GM21390 (cell line): ENCODE results near the gene CPVL.
"Not testable (repeated sequence)": the region's sequence is repeated elsewhere in the genome, so short reads cannot be mapped to it uniquely, and the experiment has no call there.

Source experiments
- ATAC-seq: cut with Tn5 transposase; IDR thresholded peaks from one replicate; pipeline ENCODE4 v1.9.1; 2021; ENCODE audit not compliant: unreplicated experiment

CPVL gene

GRCh38 chr7:29093091-29093490, 53.2 kb downstream of the CPVL start:
- not testable (repeated sequence) for ATAC-seq

GRCh38 chr7:29091715-29092114, 54.6 kb downstream of the CPVL start:
- peak; percentile 90 for ATAC-seq

DNA sequence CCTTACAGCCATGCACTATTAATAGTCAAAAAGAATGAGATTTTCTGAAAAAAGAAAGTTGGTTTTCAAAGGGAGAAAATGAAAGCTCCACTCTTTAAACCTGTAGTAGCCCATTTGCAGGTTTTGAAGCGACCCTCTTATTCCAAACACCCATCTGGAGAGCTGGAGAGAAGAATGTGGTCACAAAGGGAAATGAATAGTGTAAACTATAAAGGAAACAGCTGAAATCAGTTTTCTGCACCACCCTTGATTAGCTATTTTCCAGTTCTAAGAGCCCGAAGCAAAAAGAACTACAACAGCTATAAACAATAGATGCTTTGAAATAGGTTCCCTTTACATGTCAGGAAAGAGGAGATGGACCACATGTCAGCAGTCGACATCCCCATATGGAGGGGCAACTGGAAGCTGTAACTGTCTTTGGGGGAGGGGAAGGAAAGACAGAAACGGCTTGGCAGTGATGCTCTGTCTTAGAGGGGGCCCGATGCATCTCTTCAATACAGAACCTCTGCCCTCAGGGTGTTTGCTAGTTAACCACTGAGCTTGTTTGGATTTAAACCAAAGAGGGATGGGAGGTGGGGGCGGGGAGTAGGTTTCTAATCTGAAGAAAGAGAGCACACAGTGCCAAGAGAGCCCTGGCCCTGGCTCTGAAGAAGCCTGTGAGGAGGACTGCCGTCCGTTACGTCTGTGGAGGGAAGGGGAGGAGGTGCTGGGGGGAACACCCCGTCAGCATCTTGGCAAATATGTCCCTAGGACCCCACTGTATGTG, 55.3 kb downstream of the CPVL start:
- ATAC-seq, result peak; percentile 22

DNA sequence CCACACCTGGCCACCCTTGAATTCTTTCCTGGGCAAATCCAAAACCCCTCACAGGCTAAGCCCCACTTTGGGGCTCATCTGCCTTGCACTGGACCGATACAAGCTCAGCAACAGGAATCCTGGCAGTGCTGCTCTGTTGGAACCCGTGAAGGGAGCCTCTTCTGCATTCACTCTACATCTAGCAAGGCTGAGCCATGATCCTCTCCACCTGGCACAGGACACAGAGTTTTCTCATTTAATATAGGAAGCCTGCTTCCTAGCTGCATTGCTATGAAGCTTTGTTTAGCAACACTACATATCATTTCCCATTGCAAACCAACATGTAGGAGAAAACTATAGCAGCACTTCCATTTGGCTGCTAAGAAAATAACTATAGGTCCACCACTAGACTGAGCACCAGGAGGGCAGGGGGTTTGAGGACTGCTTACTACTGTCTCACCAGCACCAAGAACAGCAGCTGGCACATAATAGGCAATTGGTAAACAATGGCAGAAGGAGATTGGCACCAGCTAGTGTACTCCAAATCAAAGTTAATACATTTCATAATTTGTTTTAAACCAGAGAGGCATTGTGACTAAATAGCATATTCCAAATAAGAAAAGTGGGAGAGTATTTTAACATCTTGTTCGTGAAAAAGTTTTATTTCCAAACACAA, 56.1 kb downstream of the CPVL start:
- ATAC-seq, result no peak

DNA sequence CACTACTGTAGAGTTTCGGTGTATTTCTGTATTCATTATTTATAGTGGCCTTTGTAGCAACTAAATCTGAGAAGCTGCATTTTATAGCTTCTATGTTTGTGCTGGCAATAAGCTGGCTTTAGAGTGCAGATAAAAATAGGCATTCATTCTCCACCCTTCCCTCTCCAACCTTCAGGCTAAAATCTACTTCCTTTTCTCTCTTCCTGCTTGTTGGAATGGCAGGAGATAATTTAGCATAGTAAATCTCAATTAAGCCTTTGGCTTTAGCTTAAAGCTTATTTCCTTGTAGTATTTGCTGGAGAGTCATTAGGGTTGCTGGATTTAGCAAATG, 58.5 kb downstream of the CPVL start:
- ATAC-seq, result no peak

DNA sequence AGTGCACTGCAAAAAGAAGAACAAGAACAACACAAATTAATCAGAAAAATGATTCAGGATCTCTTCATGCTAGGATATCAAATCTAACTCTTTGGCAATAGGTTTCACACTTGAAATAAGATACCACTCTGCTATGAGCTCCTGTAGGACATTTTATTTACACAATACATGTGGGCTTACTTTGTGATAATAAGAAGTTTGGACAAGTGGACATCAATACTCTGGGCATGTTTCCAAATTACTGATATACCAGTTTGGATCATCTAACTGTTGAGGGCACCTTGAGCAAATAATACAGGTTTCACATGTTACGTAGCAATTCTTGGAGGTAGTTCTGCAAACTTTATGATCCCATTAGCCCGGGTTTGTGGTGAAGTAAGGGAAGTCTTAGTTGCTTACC, 59.8 kb downstream of the CPVL start:
- no peak for ATAC-seq

- ATAC-seq, result peak; percentile 78
Measured at GRCh38 chr7:29084832-29085231, 61.5 kb downstream of the CPVL start.

GRCh38 chr7:29080803-29081202, 65.5 kb downstream of the CPVL start:
- no peak for ATAC-seq

GRCh38 chr7:29078311-29079260, 67.8 kb downstream of the CPVL start:
- no peak for ATAC-seq

DNA sequence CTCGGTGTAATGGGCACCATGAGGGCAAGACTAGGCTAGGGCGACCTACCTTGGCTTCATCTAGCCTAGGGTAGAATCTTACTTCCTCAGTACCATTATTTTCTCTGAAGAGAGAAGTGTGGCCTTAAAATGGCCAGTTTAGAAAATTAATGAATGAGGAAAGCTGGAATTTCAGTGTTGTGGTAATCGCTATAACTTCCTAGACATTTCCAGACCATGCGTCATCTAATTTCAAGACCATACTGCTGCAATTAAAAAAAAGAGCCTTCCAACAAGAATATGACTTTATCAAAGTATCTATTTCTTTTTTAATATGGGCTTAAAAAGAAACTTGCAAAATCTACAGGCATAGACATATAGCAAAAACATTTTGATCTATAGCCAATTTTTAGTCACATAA, 68.5 kb downstream of the CPVL start:
- no peak for ATAC-seq

DNA sequence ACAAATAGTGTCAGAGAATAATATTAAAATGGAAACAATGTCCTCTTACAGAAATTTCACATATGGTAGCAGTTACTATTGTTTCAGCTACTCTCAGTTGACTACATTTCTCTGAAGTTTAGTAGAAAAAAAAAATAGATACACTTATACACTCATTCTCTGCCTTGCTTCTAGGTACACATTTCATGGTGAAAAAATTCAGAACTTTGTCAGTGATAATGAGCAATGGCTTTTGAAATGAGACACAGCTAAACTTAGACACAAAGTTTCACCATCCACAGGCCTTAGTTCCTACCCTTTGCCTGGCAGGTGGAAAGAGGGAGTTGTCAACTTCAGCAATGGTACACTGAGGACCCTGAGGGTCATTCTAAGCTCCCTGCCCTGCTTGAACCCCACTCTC, 69.2 kb downstream of the CPVL start:
- no peak for ATAC-seq

DNA sequence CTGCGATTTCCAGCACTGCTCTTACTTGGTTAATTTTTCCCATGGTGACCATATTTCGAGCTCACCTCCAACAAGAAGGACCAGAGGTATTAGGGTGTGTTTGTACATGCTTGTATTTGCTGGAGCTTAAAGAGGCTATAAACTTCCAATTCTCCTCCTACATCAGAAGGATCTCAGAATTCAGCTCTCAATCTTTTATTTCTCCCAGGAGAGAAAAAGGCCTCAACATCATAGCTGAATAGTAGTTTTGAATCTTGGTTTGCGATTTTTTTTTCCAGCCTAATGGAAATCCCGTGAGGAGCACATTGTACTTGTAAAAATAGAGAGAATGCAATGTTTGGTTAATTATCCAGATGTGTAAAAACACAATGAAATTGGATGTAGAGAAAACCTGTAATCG, 69.7 kb downstream of the CPVL start:
- ATAC-seq, result no peak

- ATAC-seq, result no peak
Measured at GRCh38 chr7:29075606-29076005, 70.7 kb downstream of the CPVL start.

- ATAC-seq, result no peak
Measured at GRCh38 chr7:29071203-29071874, 75.0 kb downstream of the CPVL start.

GRCh38 chr7:29066641-29067040, 79.7 kb downstream of the CPVL start:
- ATAC-seq, result no peak

DNA sequence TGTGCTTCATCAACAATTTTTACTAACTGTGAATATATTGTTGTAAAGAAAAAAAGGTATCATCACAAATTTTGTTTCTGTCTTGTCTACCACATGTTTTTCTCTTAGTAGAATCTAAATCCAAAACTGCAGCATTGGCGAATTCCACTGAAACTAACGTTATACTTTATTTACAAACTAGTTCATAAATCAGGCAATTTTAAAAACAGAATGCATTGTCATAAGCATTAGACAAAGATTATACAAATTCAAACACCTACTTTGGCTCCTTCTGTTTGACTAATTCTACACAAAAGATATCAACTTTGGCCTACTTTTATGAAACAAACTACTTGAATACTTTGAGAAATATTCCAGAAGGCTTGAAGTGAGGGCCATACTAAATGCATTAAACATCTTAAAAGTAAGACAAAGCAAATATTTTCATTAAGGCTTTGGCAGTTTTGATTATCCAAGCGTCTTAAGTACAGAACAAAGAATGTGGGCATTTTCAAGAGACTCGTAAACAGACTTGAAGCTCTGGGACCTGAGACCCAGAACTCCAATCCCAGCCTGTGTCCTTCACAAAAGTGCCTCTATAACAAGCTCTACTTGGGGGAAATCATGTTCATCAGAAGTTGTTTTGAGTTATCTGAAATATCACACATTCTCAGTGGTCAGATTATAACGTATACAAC, 81.0 kb downstream of the CPVL start:
- no peak for ATAC-seq

DNA sequence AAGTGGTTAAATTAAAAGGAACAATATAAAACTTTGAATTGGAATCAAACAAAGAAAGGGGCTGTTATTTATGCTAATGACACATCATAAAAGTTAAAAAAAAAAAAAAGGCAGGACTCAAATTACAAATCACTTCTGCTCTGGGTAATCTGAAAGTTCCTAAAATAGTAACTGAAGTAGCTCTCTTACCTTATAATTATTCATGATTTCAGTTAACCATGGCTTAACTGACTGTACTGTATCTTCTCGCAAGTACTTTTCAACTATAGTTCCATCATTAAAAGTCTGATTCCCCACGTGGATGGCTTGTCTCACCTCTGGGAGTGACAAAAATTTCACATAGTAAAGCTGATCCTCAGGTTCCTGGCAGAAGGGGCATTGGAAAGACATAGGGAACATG, 82.5 kb downstream of the CPVL start:
- ATAC-seq, result no peak

DNA sequence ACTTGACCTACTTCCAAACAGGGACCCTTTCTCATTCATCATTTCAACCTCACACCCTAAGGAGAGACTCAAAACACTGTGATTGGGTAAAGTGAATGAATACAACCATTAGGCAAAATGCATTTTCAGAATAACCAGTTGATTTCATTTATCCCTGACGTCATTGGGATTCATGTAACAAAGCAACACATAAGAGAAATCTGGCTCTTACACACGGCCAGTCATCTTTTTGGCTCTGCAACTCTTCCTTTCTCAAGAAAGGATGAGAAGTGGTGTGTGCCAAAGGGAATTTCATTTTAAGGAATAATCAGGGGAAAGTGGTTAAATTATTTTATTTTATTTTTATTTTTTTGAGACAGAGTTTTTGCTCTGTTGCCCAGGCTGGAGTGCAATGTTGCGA, 83.1 kb downstream of the CPVL start:
- ATAC-seq, result no peak

DNA sequence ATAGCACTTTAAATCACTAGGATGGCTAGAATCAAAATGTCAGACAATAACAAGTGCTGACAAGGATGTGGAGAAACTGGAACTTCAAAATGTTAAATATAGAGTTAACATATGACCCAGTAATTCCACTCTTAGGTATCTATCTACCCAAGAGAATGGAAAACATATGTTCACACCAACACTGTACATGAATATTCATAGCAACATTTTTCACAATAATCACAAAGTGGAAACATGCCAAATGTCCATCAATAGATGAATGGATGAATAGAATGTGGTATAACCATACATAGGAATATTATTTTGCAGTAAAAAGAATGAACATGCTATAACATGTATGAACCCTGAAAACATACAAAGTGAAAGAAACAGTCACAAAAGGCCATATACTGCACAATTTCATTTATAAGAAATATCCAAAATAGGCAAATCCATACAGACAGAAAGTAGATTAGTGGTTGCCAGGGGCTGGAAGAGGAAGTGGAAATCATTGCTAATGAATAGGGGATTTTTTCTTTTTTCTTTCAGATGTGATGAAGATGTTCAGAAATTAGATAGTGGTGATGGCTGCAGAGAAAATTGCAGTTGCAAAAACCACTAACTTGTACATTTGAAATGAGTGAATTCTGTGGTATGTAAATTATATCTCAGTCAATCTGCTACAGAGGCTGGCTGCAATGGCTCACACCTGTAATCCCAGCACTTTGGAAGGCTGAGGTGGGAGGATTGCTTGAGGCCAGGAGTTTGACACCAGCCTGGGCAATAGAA, 93.0 kb downstream of the CPVL start:
- peak; percentile 60 for ATAC-seq

GRCh38 chr7:29046978-29047377, 99.4 kb downstream of the CPVL start:
- no peak for ATAC-seq
